Mesenchymal stem cell (in vitro differentiated cells and primary cell): ENCODE measurements around the gene SLC9A9.

Source experiments
- DNase-seq: peaks from one replicate; pipeline ENCODE4 v3.0.0-alpha.2; 2013
- H2AFZ ChIP-seq: one replicate; pipeline ENCODE4 v1.6.1; 2013; ENCODE audit warnings: low read depth, mild to moderate bottlenecking, control low read depth, inconsistent platforms, low read length, moderate library complexity
- H2AK5ac ChIP-seq: 2 replicates; pipeline ENCODE4 v1.6.1; 2013; ENCODE audit warnings: low read length, moderate library complexity, mild to moderate bottlenecking, inconsistent platforms; ENCODE audit not compliant: severe bottlenecking
- H2BK120ac ChIP-seq: one replicate; pipeline ENCODE4 v1.6.1; 2013; ENCODE audit warnings: low read depth, mild to moderate bottlenecking, inconsistent platforms, low read length, moderate library complexity
- H2BK12ac ChIP-seq, 2 experiments: one replicate each; pipeline ENCODE4 v1.6.1; 2013; ENCODE audit warnings: inconsistent platforms in 2 of 2, low read length in 2 of 2, mild to moderate bottlenecking in 2 of 2, moderate library complexity in 2 of 2, control low read depth in 1 of 2
- H2BK15ac ChIP-seq: one replicate; pipeline ENCODE4 v1.6.1; 2013; ENCODE audit warnings: mild to moderate bottlenecking, low read depth, inconsistent platforms; ENCODE audit not compliant: poor library complexity, severe bottlenecking
- H2BK5ac ChIP-seq: 2 replicates; pipeline ENCODE4 v1.6.1; 2013; ENCODE audit warnings: low read depth, mild to moderate bottlenecking, low read length, control low read depth, inconsistent platforms; ENCODE audit not compliant: poor library complexity, severe bottlenecking
- H3K14ac ChIP-seq, 2 experiments: one replicate each; pipeline ENCODE4 v1.6.1; 2013; ENCODE audit warnings: inconsistent platforms in 2 of 2, low read length in 2 of 2, control low read depth in 1 of 2, mild to moderate bottlenecking in 1 of 2, moderate library complexity in 1 of 2
- H3K18ac ChIP-seq, 2 experiments: one replicate each; pipeline ENCODE4 v1.6.1; 2013; ENCODE audit warnings: inconsistent platforms in 2 of 2, low read length in 2 of 2, control low read depth in 1 of 2, low read depth in 1 of 2, mild to moderate bottlenecking in 1 of 2
- H3K23ac ChIP-seq, 2 experiments: one replicate each; pipeline ENCODE4 v1.6.1; 2013; ENCODE audit warnings: inconsistent platforms in 2 of 2, low read length in 2 of 2, mild to moderate bottlenecking in 2 of 2, moderate library complexity in 2 of 2, control low read depth in 1 of 2
- H3K27ac ChIP-seq: 2 replicates; pipeline ENCODE4 v1.5.1; 2013; ENCODE audit warnings: mild to moderate bottlenecking, moderate library complexity, low read length, control low read depth, inconsistent platforms; ENCODE audit not compliant: poor library complexity, severe bottlenecking
- H3K27me3 ChIP-seq, 2 experiments: 2 replicates each; pipeline versions ENCODE4 v1.6.1 to v1.7.0; 2013; ENCODE audit warnings: low read length in 2 of 2, mild to moderate bottlenecking in 2 of 2, moderate library complexity in 2 of 2, control low read depth in 1 of 2, inconsistent platforms in 1 of 2; ENCODE audit not compliant: control insufficient read depth in 1 of 2, insufficient read depth in 1 of 2
- H3K36me3 ChIP-seq, 2 experiments: 2 replicates each; pipeline versions ENCODE4 v1.6.1 to v1.7.0; 2013; ENCODE audit warnings: low read length in 2 of 2, control low read depth in 1 of 2, inconsistent platforms in 1 of 2, low read depth in 1 of 2, mild to moderate bottlenecking in 1 of 2; ENCODE audit not compliant: insufficient read depth in 2 of 2, control insufficient read depth in 1 of 2
- H3K4ac ChIP-seq, 2 experiments: one replicate each; pipeline ENCODE4 v1.6.1; 2013; ENCODE audit warnings: inconsistent platforms in 2 of 2, low read length in 2 of 2, mild to moderate bottlenecking in 2 of 2, moderate library complexity in 2 of 2, control low read depth in 1 of 2, low read depth in 1 of 2
- H3K4me1 ChIP-seq: 2 replicates; pipeline ENCODE4 v1.6.1; 2013; ENCODE audit warnings: low read depth, low read length, control low read depth; ENCODE audit not compliant: control insufficient read depth, insufficient read depth
- H3K4me2 ChIP-seq: 2 replicates; pipeline ENCODE4 v1.6.1; 2013; ENCODE audit warnings: low read length, mild to moderate bottlenecking, inconsistent platforms; ENCODE audit not compliant: poor library complexity, severe bottlenecking
- H3K4me3 ChIP-seq, 2 experiments: 2 replicates each; pipeline versions ENCODE4 v1.5.1 to v1.7.0; 2013; ENCODE audit warnings: low read length in 2 of 2, mild to moderate bottlenecking in 2 of 2, control low read depth in 1 of 2, low read depth in 1 of 2; ENCODE audit not compliant: insufficient read depth in 1 of 2
- H3K79me1 ChIP-seq: replicated peaks from 2 replicates; pipeline ENCODE4 v1.6.1; 2013; ENCODE audit warnings: mild to moderate bottlenecking, control low read depth, low read length, inconsistent platforms; ENCODE audit not compliant: poor library complexity, severe bottlenecking
- H3K9ac ChIP-seq: 2 replicates; pipeline ENCODE4 v1.7.0; 2013; ENCODE audit warnings: mild to moderate bottlenecking, low read length, moderate library complexity
- H3K9me3 ChIP-seq: 2 replicates; pipeline ENCODE4 v1.7.0; 2013; ENCODE audit warnings: mild to moderate bottlenecking, low read length; ENCODE audit not compliant: control insufficient read depth
- H4K8ac ChIP-seq: one replicate; pipeline ENCODE4 v1.6.1; 2013; ENCODE audit warnings: inconsistent platforms, mild to moderate bottlenecking, low read length, moderate library complexity
- H4K91ac ChIP-seq: one replicate; pipeline ENCODE4 v1.6.1; 2013; ENCODE audit warnings: mild to moderate bottlenecking, low read length, inconsistent platforms
- WGBS: methylation state at CpG from one replicate; pipeline ENCODE4 v1.1.7; 2013; ENCODE audit warnings: mixed read lengths; 5-methylcytosine and 5-hydroxymethylcytosine counted together

SLC9A9 gene

DNA sequence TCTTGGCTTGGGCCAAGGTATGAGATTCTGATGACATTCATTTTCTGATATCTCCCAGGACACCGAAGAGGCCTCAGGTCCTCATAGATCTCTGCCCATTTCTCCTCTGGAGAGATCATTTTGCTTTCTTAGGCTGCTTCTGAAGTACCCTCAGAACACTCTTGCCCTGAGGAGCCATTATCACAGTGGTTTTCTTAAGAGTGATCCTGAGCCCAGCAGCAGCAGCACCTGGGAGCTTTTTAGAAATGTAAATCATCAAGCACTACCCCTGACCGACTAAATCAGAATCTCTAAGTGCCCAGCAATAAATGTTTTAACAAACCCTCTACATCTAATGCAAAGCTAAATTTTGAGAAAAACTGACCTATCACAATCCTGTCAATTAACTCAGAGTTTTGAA is 40.6 kb upstream of the SLC9A9 start:
- H3K4me2 ChIP-seq: no peak overlapping the region
- no peak overlapping the region for H4K91ac ChIP-seq
- no peak overlapping the region for H2BK15ac ChIP-seq
- no peak overlapping the region for H2AFZ ChIP-seq
- H3K79me1 ChIP-seq: no peaks in the 10 kb centered on the region
- H3K9ac ChIP-seq: no peak overlapping the region
- H3K4me3 ChIP-seq: no peak overlapping the region
- H3K18ac ChIP-seq: no peak overlapping the region
- H2BK5ac ChIP-seq: no peak overlapping the region
- DNase-seq: no peak
- no peak overlapping the region for H3K4ac ChIP-seq
- H4K8ac ChIP-seq: no peak overlapping the region
- H3K23ac ChIP-seq: no peak overlapping the region
- no peak overlapping the region for H3K14ac ChIP-seq
- no peak overlapping the region for H2AK5ac ChIP-seq
- no peaks in the 10 kb centered on the region for H3K4me1 ChIP-seq
- no peaks in the 10 kb centered on the region for H3K9me3 ChIP-seq
- H2BK12ac ChIP-seq: no peak overlapping the region
- H3K27me3 ChIP-seq: peaks cover 0 to 4% of the 10 kb centered on the region in 2 experiments
- no peaks in the 10 kb centered on the region for H3K36me3 ChIP-seq
- no peak overlapping the region for H3K27ac ChIP-seq
- no peak overlapping the region for H2BK120ac ChIP-seq
- 55% methylated on average over 2 of the region's 2 CpGs for WGBS

DNA sequence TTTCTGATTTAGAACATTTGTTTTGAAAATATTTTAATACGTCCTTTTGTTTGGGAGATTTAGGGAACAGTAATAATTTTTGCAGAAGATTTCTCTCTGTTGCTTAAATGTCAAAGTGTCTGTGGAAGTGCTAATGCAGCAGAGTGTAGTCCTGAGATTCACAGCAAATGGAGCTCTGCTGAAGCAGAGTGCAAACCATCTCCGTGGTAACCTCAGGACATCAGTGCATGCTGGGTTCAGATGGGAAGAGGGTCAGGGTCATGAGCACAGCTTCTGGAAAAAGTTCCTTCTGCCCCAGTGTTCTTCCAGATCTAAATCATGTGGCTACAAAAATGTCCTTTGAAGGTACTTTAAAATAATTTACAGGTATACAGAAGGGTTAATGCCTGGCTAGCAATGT is 39.9 kb upstream of the SLC9A9 start:
- Histone ChIP-seq H3K27ac (no peak overlapping the region), H3K4ac (no peak overlapping the region), H3K36me3 (no peaks in the 10 kb centered on the region), H4K8ac (no peak overlapping the region), H4K91ac (no peak overlapping the region), H3K23ac (no peak overlapping the region), H3K4me1 (no peaks in the 10 kb centered on the region), H2AK5ac (no peak overlapping the region), H3K18ac (no peak overlapping the region), H3K4me3 (no peak overlapping the region), H3K27me3 (peaks cover 0 to 4% of the 10 kb centered on the region in 2 experiments), H3K79me1 (no peaks in the 10 kb centered on the region), H2AFZ (no peak overlapping the region), H2BK15ac (no peak overlapping the region), H2BK5ac (no peak overlapping the region), H3K4me2 (no peak overlapping the region), H3K14ac (no peak overlapping the region), H2BK120ac (no peak overlapping the region), H2BK12ac (no peak overlapping the region), H3K9me3 (no peaks in the 10 kb centered on the region), H3K9ac (no peak overlapping the region)
- WGBS: 62% methylated on average over 2 of the region's 2 CpGs
- no peak for DNase-seq

DNA sequence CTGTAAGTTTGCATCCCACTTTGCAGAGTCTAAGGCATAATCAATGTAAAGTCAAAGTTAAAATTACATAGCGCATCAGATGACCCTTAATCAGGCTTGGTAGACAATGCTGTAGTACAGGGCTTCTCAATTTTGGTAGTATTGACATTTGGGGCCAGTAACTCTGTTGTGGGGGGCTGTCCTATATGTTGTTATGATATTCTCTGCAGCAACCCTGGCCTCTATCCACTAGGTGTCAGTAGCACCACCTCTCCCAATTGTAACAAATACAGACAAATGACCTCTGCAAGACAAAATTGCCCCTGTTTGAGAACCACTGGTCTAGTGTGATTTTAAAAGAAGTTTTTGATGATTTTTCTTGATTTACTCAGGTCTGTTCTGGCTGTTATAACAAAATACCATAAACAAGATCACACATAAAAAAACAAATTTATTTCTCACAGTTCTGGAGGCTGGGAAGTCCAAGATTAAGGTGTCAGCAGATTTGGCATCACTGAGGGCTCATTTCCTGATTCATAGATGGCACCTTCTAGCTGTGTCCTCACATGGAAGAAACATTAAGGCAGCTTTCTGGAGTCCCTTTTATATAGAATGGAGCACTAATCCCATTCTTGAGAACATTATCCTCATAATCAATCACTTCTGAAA is 37.6 kb upstream of the SLC9A9 start:
- Histone ChIP-seq H3K36me3 (no peaks in the 10 kb centered on the region), H2BK15ac (no peak overlapping the region), H2AFZ (no peak overlapping the region), H2BK120ac (no peak overlapping the region), H2BK12ac (no peak overlapping the region), H3K4me1 (no peaks in the 10 kb centered on the region), H3K4me3 (no peak overlapping the region), H4K91ac (no peak overlapping the region), H3K18ac (no peak overlapping the region), H3K4ac (no peak overlapping the region), H3K27me3 (peaks cover 0 to 4% of the 10 kb centered on the region in 2 experiments), H3K23ac (no peak overlapping the region), H3K4me2 (no peak overlapping the region), H2BK5ac (no peak overlapping the region), H3K14ac (no peak overlapping the region), H3K27ac (no peak overlapping the region), H3K79me1 (no peaks in the 10 kb centered on the region), H4K8ac (no peak overlapping the region), H3K9me3 (no peaks in the 10 kb centered on the region), H2AK5ac (no peak overlapping the region), H3K9ac (no peak overlapping the region)
- DNase-seq: peak; percentile 52
- 100% methylated on average over 1 of the region's 1 CpG for WGBS

DNA sequence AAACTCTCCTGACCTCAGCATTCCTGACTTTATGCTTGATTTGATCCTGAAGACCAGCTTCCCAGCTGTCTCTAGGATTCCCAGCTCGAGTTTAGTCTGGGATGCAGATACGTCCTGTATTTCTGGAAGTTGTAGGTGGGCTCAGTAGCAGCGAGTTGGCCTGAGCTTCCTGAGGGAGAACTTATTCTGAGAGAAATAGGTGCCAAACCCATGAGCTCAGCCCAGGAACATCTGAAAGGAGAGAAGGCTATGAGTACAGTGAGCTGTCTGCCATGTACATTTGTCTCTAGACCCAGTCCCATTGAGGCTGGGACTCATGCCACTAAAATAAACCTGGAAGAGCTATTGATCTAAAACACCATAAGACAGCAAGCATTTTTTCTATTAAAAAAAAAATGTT is 36.6 kb upstream of the SLC9A9 start:
- H2BK15ac ChIP-seq: no peak overlapping the region
- H3K79me1 ChIP-seq: no peaks in the 10 kb centered on the region
- H3K27ac ChIP-seq: no peak overlapping the region
- WGBS: 72% methylated on average over 3 of the region's 3 CpGs
- no peak overlapping the region for H3K4me3 ChIP-seq
- no peak overlapping the region for H2BK5ac ChIP-seq
- H3K18ac ChIP-seq: no peak overlapping the region
- DNase-seq: no peak
- no peak overlapping the region for H2AK5ac ChIP-seq
- peaks cover 0 to 4% of the 10 kb centered on the region in 2 experiments for H3K27me3 ChIP-seq
- H2BK120ac ChIP-seq: no peak overlapping the region
- H3K9ac ChIP-seq: no peak overlapping the region
- no peak overlapping the region for H3K4ac ChIP-seq
- H3K4me2 ChIP-seq: no peak overlapping the region
- H4K8ac ChIP-seq: no peak overlapping the region
- no peak overlapping the region for H3K23ac ChIP-seq
- no peak overlapping the region for H4K91ac ChIP-seq
- no peaks in the 10 kb centered on the region for H3K4me1 ChIP-seq
- no peak overlapping the region for H2BK12ac ChIP-seq
- no peak overlapping the region for H2AFZ ChIP-seq
- no peaks in the 10 kb centered on the region for H3K9me3 ChIP-seq
- no peak overlapping the region for H3K14ac ChIP-seq
- H3K36me3 ChIP-seq: no peaks in the 10 kb centered on the region
